Endothelial cell (in vitro differentiated cells): ENCODE measurements around the gene ZNF273. TPM values are rescaled to one million over a fixed set of nuclear protein-coding genes. Genes with fewer than 3 reads are reported as not detected.

Experiments used
- DNase-seq: peaks from one replicate; pipeline ENCODE4 v3.0.0; 2021; ENCODE audit warnings: low spot score
- H3K27ac Mint-ChIP-seq: one replicate; pipeline ENCODE4 v1.8.0; 2021; ENCODE audit warnings: mixed read lengths, inconsistent platforms; ENCODE audit not compliant: unreplicated experiment
- H3K27me3 Mint-ChIP-seq: one replicate; pipeline ENCODE4 v1.8.0; 2021; ENCODE audit warnings: mild to moderate bottlenecking, moderate library complexity, mixed read lengths, inconsistent platforms; ENCODE audit not compliant: unreplicated experiment
- H3K36me3 Mint-ChIP-seq: one replicate; pipeline ENCODE4 v1.8.0; 2021; ENCODE audit warnings: mild to moderate bottlenecking, low read depth, mixed read lengths, inconsistent platforms; ENCODE audit not compliant: unreplicated experiment
- H3K4me1 Mint-ChIP-seq: one replicate; pipeline ENCODE4 v1.8.0; 2021; ENCODE audit warnings: mild to moderate bottlenecking, mixed read lengths, inconsistent platforms; ENCODE audit not compliant: unreplicated experiment
- H3K4me3 Mint-ChIP-seq: one replicate; pipeline ENCODE4 v1.8.0; 2021; ENCODE audit warnings: mild to moderate bottlenecking, mixed read lengths, inconsistent platforms; ENCODE audit not compliant: unreplicated experiment
- H3K9me3 Mint-ChIP-seq: one replicate; pipeline ENCODE4 v1.8.0; 2021; ENCODE audit warnings: mixed read lengths, inconsistent platforms; ENCODE audit not compliant: unreplicated experiment
- CTCF ChIP-seq: fragments of 200-600 bp; sonication (generic); IDR thresholded peaks from one replicate; pipeline ENCODE4 v1.5.0; 2021; ENCODE audit warnings: antibody characterized with exemption; ENCODE audit not compliant: unreplicated experiment
- total RNA-seq: library from RNA; stranded (reverse); fragmentation: NEBNext Ultra II Directional; extraction: Animal tissue kit (Norgen Biotek cat#: 25700); gene quantifications from one replicate; pipeline ENCODE4 v1.2.1, GENCODE V29; 2021; ENCODE audit not compliant: unreplicated experiment

Gene ZNF273
- total RNA-seq, 1 donor from 2014 or later: 9.3 TPM

DNA sequence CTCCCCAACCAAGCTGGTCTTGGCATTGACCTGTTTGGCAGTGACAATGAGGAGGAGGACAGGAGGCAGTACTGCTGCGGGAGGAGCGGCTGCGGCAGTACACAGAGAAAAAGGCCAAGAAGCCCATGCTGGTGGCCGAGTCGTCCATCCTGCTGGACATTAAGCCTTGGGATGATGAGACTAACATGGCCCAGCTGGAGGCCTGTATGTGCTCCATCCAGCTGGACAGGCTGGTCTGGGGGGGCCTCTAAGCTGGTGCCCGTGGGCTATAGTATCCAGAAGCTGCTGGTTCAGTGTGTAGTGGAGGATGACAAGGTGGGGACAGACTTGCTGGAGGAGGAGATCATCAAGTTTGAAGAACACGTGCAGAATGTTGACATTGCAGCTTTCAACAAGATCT is 39.1 kb upstream of the ZNF273 start:
- Mint-ChIP-seq H3K27me3 (peaks cover under 1% of the 10 kb centered on the region), H3K36me3 (no peaks in the 10 kb centered on the region), H3K4me3 (no peak overlapping the region), H3K27ac (no peak overlapping the region), H3K4me1 (no peaks in the 10 kb centered on the region), H3K9me3 (peaks cover 7% of the 10 kb centered on the region)
- DNase-seq: no peak
- TF ChIP-seq CTCF: no peak

DNA sequence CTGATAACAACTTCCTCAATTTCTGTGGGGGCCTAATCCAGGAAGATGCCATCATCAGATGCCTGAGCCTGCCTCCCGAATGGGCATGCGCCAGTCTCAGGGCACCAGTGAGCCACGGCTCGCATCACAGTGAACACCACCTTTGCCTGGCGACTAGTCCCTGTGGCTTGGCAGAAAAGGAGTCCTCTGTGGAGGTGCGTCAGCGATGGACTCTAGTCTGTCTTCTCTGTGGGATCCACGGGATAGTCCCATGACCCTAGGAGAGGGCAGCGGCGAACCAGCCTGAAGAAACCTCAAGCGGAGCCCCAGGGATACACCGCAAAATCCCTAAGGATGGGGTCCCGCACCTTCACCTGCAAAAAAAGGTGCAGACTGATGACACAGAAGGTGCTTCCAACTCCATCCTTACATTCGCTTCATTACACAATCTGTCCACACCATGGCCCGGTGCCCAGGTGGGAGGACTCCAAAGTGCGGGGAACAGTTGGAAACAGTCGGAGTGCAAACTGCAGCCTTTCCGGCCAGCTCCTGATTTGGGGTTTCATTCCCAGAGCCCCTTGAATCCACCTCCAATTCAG is 35.1 kb upstream of the ZNF273 start:
- Mint-ChIP-seq H3K36me3 (no peaks in the 10 kb centered on the region), H3K9me3 (peaks cover 7% of the 10 kb centered on the region), H3K4me3 (no peak overlapping the region), H3K27me3 (peaks cover 9% of the 10 kb centered on the region), H3K27ac (no peak overlapping the region), H3K4me1 (no peaks in the 10 kb centered on the region)
- TF ChIP-seq CTCF: no peak
- no peak for DNase-seq

GRCh38 chr7:64868499-64868898 is 34.6 kb upstream of the ZNF273 start:
- no peak for TF ChIP-seq CTCF
- H3K4me3 Mint-ChIP-seq: no peak overlapping the region
- no peak for DNase-seq
- no peak overlapping the region for H3K27ac Mint-ChIP-seq
- peaks cover 7% of the 10 kb centered on the region for H3K9me3 Mint-ChIP-seq
- no peaks in the 10 kb centered on the region for H3K4me1 Mint-ChIP-seq
- H3K36me3 Mint-ChIP-seq: no peaks in the 10 kb centered on the region
- peaks cover 9% of the 10 kb centered on the region for H3K27me3 Mint-ChIP-seq

DNA sequence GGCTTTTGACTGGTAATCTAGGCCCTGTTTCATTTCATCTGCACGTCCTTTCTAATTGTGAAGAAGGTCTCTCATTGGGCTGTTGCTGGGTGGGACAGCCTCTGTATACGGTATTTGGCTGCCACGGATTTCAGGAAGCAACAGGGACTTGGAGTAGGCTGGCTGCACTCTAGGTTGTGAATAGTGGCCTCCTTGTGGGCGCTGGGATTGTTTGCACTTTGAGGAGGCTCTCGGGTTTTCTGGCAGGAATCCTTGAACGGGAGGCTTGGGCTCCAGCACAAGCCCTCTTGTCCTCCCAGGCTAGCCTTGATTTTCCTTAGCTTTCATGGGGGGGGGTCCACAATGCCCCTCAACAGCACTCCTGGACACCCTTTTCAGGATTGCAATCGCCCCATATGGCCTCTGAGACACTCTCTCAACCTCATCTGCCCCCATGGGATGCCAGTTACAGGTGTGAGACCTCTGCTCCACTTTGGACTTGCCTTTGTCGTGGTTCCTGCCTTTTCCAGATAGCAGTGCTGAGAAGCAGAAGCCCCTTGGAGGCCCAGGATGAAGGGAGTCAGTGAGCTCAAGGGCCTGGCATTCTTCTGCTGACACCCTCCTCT is 33.9 kb upstream of the ZNF273 start:
- no peaks in the 10 kb centered on the region for H3K36me3 Mint-ChIP-seq
- H3K27me3 Mint-ChIP-seq: peaks cover 9% of the 10 kb centered on the region
- no peak for TF ChIP-seq CTCF
- no peak overlapping the region for H3K4me3 Mint-ChIP-seq
- no peak for DNase-seq
- H3K9me3 Mint-ChIP-seq: peaks cover 4% of the 10 kb centered on the region
- no peak overlapping the region for H3K27ac Mint-ChIP-seq
- H3K4me1 Mint-ChIP-seq: no peaks in the 10 kb centered on the region

DNA sequence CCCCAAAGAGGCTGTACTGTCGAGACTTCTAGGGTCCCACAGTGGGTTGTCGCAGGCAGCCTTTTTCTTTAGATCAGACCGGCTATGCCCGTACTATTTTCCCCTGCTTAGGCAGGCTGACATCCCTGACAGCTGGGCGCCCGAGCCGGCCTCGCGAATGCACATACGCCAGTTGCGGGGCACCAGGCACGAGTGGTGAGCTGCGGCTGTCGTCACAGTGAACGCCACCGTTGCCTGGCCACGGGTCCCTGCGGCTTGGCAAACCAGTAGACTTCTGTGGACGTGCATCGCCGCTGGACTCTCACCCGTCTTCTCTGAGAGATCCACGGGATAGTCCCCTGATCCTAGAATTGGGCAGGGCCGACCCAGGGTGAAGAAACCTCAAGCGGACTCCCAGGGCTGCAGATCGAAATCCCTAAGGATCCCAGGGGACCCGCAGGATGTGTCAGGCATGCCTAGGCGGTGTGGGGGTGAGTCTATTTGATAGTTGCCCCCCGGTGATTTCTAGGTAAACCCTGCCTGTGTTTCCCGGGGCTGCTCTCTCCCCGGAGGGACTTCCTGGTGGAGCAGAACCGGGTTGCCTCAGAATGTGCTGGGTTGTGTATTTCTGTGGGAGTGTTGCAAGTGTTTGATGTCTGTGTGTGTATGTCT is 33.0 kb upstream of the ZNF273 start:
- Mint-ChIP-seq H3K27ac (no peak overlapping the region), H3K4me1 (no peaks in the 10 kb centered on the region)

More for the DNA sequence above, 33.0 kb upstream of the ZNF273 start:
- DNase-seq: no peak
- no peaks in the 10 kb centered on the region for H3K36me3 Mint-ChIP-seq
- peaks cover 9% of the 10 kb centered on the region for H3K27me3 Mint-ChIP-seq
- H3K4me3 Mint-ChIP-seq: no peak overlapping the region
- peaks cover 4% of the 10 kb centered on the region for H3K9me3 Mint-ChIP-seq
- no peak for TF ChIP-seq CTCF
